Measurements from ENCODE around the gene PRMT7.

The PRMT7 gene

GRCh38 chr16:68377667-68378393 is 67.0 kb downstream of the PRMT7 start:
- no peak for DNase-seq

- DNase-seq: no peak
Observed at GRCh38 chr16:68378436-68379415, 67.9 kb downstream of the PRMT7 start.

GRCh38 chr16:68379472-68380347 is 68.9 kb downstream of the PRMT7 start:
- peak in 1 of 2 donors; percentile 29 for DNase-seq

GRCh38 chr16:68380348-68380670 is 69.5 kb downstream of the PRMT7 start:
- DNase-seq: no peak

GRCh38 chr16:68380676-68381362 is 70.0 kb downstream of the PRMT7 start:
- no peak for DNase-seq

GRCh38 chr16:68381363-68381724 is 70.5 kb downstream of the PRMT7 start:
- no peak for DNase-seq

GRCh38 chr16:68382296-68382718 is 71.5 kb downstream of the PRMT7 start:
- peak in 1 of 2 donors; percentile 29 for DNase-seq

GRCh38 chr16:68383858-68384257 is 73.0 kb downstream of the PRMT7 start:
- no peak for DNase-seq

GRCh38 chr16:68384288-68385161 is 73.7 kb downstream of the PRMT7 start:
- no peak for DNase-seq

- no peak for DNase-seq
Observed at GRCh38 chr16:68385371-68385770, 74.6 kb downstream of the PRMT7 start.

GRCh38 chr16:68386628-68387027 is 75.8 kb downstream of the PRMT7 start:
- no peak for DNase-seq

GRCh38 chr16:68387301-68387700 is 76.5 kb downstream of the PRMT7 start:
- DNase-seq: no peak

- no peak for DNase-seq
Observed at GRCh38 chr16:68388124-68388523, 77.3 kb downstream of the PRMT7 start.

GRCh38 chr16:68389006-68389405 is 78.2 kb downstream of the PRMT7 start:
- DNase-seq: no peak

- DNase-seq: no peak
Observed at GRCh38 chr16:68389750-68390371, 79.0 kb downstream of the PRMT7 start.

GRCh38 chr16:68393333-68393732 is 82.5 kb downstream of the PRMT7 start:
- no peak for DNase-seq

- no peak for DNase-seq
Observed at GRCh38 chr16:68395167-68395786, 84.5 kb downstream of the PRMT7 start.

GRCh38 chr16:68395815-68396214 is 85.0 kb downstream of the PRMT7 start:
- no peak for DNase-seq

GRCh38 chr16:68396481-68396880 is 85.7 kb downstream of the PRMT7 start:
- DNase-seq: peak; percentile 57 to 75

GRCh38 chr16:68397710-68398201 is 86.9 kb downstream of the PRMT7 start:
- DNase-seq: no peak
